ENCODE measurements around the gene CCDC74A. TPM values are rescaled to one million over a fixed set of nuclear protein-coding genes. Genes with fewer than 3 reads are reported as not detected.
"Not testable (repeated sequence)": the region's sequence is repeated elsewhere in the genome, so short reads cannot be mapped to it uniquely, and the experiment has no call there.

CCDC74A gene
- total RNA-seq, 1 donor from 2014 or later: 4.5 TPM

- not testable (repeated sequence) for FAIRE-seq
Observed at GRCh38 chr2:131498321-131498973, 29.2 kb upstream of the CCDC74A start.

DNA sequence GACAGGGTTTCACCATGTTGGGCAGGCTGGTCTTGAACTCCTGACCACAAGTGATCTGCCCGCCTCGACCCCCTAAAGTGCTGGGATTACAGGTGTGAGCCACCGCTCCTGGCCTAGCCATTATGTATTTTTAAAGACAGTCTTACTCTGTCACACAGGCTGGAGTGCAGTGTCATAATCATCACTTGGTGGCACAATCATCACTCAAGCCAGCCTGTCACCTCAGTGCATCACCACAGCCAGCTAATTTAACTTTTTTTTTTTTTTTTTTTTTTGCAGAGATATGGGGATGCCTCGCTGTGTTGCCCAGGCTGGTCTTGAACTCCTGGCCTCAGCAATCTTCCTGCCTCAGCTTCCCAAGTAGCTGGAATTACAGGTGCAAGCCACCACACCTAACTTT, 24.1 kb upstream of the CCDC74A start:
- FAIRE-seq; DNase-seq (ENCODE audit: low spot score in 2 of 2): not testable (repeated sequence)

More at GRCh38 chr2:131498321-131498973, 29.2 kb upstream of the CCDC74A start:
- DNase-seq (ENCODE audit: low spot score in 2 of 2): not testable (repeated sequence)

GRCh38 chr2:131504082-131504750, 23.5 kb upstream of the CCDC74A start:
- FAIRE-seq; DNase-seq (ENCODE audit: low spot score in 2 of 2): not testable (repeated sequence)

DNA sequence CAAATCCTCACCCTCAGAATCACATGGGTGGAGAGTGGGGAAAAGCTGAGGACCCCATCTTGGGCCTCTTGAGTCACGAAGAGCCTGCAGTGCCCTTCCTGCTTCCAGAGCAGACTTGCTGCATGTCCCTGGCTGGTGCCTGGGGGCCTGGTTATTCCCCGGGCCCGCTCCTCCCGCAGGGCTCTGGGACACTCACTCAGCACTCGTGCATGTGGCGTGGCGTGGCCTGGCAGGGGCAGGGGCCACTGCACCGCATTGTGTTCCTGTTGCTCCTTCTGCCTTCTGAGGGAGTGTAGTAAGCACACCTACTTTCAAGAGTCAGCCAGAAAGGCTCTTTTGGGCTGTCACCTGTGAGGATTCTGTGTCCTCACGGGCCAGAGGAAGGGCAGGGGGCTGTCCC, 18.1 kb upstream of the CCDC74A start:
- no peak for DNase-seq (ENCODE audit: low spot score in 2 of 2)
- FAIRE-seq: no peak

DNA sequence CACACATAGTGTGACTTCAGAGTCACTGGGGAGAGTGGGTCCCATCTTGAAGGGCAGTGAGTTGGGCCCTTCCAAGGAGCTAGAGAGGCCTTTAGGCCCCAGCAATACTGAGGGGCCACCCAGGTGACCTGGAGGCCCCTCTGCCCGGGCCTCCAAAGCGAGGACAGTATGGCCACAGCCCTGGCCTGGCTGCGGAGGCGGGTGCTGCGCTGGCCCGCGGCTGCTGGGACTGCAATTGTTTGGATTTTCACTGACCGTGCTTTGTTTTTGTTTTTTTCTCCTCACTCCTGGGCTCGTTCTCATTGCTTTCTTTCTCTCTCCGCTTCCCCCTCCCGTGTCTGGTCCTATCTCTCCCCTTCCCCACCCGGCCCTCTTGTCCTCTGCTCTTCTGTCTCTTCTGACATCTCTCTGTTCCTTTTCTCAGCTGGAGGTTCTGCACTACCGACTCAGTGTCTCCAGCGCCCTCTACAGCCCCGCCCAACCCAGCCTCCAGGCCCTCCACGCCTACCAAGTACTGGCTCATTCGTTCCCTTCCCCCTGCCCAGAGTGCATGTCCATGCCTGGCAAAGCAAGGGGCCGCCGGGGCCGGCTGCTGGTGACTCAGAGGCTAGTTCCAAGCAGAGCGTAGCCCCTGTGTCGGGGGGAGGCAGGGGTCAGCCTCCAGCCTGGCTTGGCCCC, 16.3 kb upstream of the CCDC74A start:
- DNase-seq (ENCODE audit: low spot score in 2 of 2); FAIRE-seq: not testable (repeated sequence)

DNA sequence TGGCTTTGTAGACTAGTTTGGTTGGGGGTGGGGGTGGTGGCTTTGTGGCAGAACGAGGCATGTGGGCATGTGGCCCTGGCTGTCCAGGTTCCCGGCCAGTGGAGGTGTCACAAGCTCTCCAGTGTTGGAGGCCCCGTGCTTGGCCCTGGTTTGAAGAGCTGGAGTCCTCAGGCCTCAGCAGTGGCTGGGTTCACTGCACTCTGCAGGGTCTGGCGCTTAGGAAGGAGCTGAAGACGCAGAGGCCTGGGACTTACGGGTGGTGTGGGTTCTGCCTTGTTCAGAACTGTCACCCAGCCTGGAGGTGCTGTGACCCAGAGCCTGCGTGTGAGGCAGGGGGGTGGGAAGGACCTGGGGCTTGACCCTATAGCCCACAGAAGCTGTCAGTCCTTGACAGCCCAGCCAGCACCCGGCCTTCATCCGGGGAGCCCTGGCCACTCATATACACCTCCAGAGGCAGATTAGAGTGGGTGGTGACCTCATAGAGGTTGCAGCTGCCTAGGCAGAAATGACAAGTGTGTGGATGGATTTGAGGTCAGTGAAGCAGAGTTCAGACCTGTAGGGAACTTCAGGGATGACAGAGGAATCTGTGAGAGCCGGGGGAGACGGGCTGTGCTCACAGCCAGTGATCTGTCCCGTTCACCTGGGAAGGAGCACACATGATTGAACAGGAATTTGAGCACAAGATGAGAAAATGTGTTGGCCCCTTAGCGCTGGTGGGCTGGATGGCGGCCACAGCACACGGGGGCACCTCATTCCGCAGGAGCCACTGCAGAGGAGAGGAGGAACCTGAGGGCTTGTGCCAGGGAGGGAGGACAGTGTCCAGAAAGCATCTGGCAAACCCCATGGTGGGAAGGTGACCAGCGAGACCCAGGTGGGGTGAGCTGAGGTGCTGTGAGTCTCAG, 15.5 kb upstream of the CCDC74A start:
- not testable (repeated sequence) for FAIRE-seq; DNase-seq (ENCODE audit: low spot score in 2 of 2)

GRCh38 chr2:131514408-131515166, 13.1 kb upstream of the CCDC74A start:
- FAIRE-seq; DNase-seq (ENCODE audit: low spot score in 2 of 2): not testable (repeated sequence)

DNA sequence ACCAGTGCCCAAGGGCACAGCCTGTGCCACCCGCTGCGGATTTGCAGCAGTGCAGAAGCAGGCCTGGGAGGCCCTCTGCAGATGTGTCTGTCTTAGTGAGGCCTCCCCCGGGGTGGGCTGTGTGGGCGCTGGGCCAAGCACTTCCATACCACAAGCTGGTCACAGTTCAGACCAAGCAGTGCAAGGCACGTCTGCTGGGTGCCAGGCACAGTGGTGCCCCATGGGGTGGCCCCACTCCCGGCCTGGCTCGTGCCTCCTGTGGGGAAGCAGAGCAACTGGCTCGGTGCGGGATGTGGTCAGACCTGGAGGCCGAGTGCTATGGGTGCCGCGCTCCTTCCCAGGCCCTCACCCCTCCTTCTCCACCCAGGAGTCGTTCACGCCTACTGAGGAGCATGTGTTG, 12.5 kb upstream of the CCDC74A start:
- not testable (repeated sequence) for DNase-seq (ENCODE audit: low spot score in 2 of 2); FAIRE-seq

- no peak for FAIRE-seq
- no peak for DNase-seq (ENCODE audit: low spot score in 2 of 2)
Observed at GRCh38 chr2:131516011-131516410, 11.7 kb upstream of the CCDC74A start.

- DNase-seq (ENCODE audit: low spot score in 2 of 2); FAIRE-seq: not testable (repeated sequence)
Observed at GRCh38 chr2:131516621-131517020, 11.1 kb upstream of the CCDC74A start.

DNA sequence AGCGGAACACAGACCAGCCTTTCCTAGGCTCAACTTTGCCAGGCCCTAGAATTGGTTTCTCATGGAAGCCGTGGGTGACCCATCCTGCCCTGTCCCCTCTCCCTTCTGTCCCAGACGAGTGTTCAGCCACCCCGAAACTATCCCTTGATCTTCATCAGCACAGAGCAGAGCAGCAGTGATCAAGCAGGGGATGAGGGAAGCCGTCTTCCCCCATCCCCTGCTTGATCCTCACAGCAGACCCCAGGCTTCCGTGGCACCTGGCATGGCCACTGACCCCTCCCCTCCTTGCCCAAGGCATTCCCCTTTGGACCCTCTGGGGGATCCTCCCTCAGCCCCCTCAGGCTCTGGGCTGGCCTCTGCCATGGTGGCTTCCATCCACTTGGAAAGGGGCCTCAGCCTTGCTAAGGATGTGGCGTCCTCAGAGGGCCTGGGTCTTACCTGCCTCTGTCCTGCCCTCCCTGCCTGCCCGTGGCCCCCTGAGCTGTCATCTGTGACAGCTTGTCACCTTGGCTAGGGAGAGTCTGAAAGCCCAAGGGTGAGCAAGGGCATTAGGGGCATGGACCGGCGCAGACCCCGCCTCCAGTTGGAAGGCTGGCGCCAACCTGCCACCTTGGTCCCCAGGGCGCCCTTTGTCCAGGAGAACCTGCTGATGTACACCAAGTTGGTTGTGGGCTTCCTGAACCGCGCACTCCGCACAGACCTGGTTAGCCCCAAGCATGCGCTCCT, 10.4 kb upstream of the CCDC74A start:
- DNase-seq (ENCODE audit: low spot score in 2 of 2): no peak
- no peak for FAIRE-seq

GRCh38 chr2:131517856-131518255, 9.8 kb upstream of the CCDC74A start:
- not testable (repeated sequence) for DNase-seq (ENCODE audit: low spot score in 2 of 2); FAIRE-seq

DNA sequence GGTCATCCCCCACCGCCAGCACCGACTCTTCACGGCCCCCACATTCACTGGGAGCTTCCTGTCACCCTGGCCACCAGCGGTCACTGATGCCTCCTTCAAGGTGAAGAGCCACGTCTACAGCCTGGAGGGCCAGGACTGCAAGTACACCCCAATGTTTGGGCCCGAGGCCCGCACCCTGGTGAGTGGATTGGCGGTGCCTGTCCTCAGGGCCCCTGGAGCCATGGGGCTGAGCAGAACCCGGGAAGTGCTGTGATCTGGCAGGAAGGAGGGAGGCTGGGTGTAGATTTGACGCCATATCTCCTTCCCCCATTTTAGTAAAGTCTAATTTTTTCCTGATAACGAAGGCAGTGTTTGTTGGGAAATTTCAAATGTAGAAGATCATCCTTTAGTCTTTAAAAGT, 9.2 kb upstream of the CCDC74A start:
- DNase-seq (ENCODE audit: low spot score in 2 of 2); FAIRE-seq: not testable (repeated sequence)

GRCh38 chr2:131519466-131519865, 8.2 kb upstream of the CCDC74A start:
- no peak for FAIRE-seq
- DNase-seq (ENCODE audit: low spot score in 2 of 2): no peak

DNA sequence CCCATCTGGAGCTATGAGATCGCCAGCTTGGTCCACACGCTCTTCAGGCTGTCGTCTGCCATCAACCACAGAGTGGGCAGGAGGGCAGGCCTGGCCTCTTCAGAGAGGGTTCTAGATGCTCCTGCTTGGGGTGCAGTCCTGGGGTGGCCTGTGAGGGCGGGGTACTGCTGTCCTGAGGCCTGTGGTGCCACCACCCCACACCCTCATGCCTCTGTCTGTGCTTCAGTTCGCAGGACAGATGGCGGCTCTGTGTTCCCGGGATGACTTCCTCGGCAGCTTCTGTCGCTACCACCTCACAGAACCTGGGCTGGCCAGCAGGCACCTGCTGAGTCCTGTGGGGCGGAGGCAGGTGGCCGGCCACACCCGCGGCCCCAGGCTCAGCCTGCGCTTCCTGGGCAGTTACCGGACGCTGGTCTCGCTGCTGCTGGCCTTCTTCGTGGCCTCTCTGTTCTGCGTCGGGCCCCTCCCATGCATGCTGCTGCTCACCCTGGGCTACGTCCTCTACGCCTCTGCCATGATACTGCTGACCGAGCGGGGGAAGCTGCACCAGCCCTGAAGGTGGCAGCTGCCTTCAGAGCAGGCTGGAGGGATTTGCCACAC, 7.7 kb upstream of the CCDC74A start:
- DNase-seq (ENCODE audit: low spot score in 2 of 2); FAIRE-seq: not testable (repeated sequence)

GRCh38 chr2:131520526-131520925, 7.2 kb upstream of the CCDC74A start:
- FAIRE-seq (no peak), DNase-seq (ENCODE audit: low spot score in 2 of 2) (no peak)

GRCh38 chr2:131521524-131521923, 6.2 kb upstream of the CCDC74A start:
- DNase-seq (ENCODE audit: low spot score in 2 of 2): not testable (repeated sequence)

More at GRCh38 chr2:131521524-131521923, 6.2 kb upstream of the CCDC74A start:
- FAIRE-seq: not testable (repeated sequence)

All from frontal cortex (tissue), 4 donors.